Caco-2 (cell line): ENCODE results near the gene MICU2. TPM values are rescaled to one million over a fixed set of nuclear protein-coding genes. Genes with fewer than 3 reads are reported as not detected.
A peak's percentile ranks its signal among the peaks of the same experiment; 100 is the strongest.

ENCODE experiments used
- BruUV-seq: library from RNA; stranded (reverse); fragments of 400-500 nt; replicated peaks from 2 replicates; lab custom pipeline; 2021; lab: Mats Ljungman, UMichigan
- CTCF ChIA-PET: fragments of 300-600 bp; sonication (Branson Sonifier 250); formaldehyde crosslinking; loops from one replicate; lab custom pipeline; 2022; ENCODE audit warnings: antibody characterized with exemption; lab: Charles Lee
- POLR2A ChIA-PET: fragments of 300-600 bp; sonication (Branson Sonifier 250); formaldehyde crosslinking; loops from one replicate; lab custom pipeline; 2022; ENCODE audit warnings: antibody characterized with exemption; lab: Charles Lee
- DNase-seq, 2 experiments: peaks; one replicate each; pipeline versions ENCODE4 v3.0.0 to v3.0.0-alpha.2; 2020 to 2022
- H3K27me3 ChIP-seq: replicated peaks from 2 replicates; pipeline ENCODE4 v1.6.0; 2011; ENCODE audit warnings: low read length; ENCODE audit not compliant: control insufficient read depth, insufficient read depth
- H3K36me3 ChIP-seq: 2 replicates; pipeline ENCODE4 v1.5.1; 2011; ENCODE audit warnings: low read length; ENCODE audit not compliant: control insufficient read depth, insufficient read depth
- H3K4me1 ChIP-seq: fragments of 250-450 bp; sonication (Bioruptor Pico); 2 replicates; pipeline ENCODE4 v1.5.1; 2020; ENCODE audit warnings: mild to moderate bottlenecking
- H3K4me3 ChIP-seq: 2 replicates; pipeline ENCODE4 v1.5.1; 2011; ENCODE audit warnings: low read depth, mild to moderate bottlenecking, control low read depth, low read length
- H3K9me3 ChIP-seq: fragments of 250-450 bp; sonication (Bioruptor Pico); 2 replicates; pipeline ENCODE4 v1.5.1; 2020; ENCODE audit warnings: mild to moderate bottlenecking, moderate library complexity
- H3K27ac Mint-ChIP-seq: one replicate; pipeline ENCODE4 v1.8.0; 2022; ENCODE audit warnings: mixed read lengths; ENCODE audit not compliant: unreplicated experiment
- H3K27me3 Mint-ChIP-seq: one replicate; pipeline ENCODE4 v1.8.0; 2022; ENCODE audit warnings: mixed read lengths; ENCODE audit not compliant: insufficient read depth, unreplicated experiment
- H3K36me3 Mint-ChIP-seq: one replicate; pipeline ENCODE4 v1.8.0; 2022; ENCODE audit warnings: mild to moderate bottlenecking, mixed read lengths; ENCODE audit not compliant: insufficient read depth, unreplicated experiment
- H3K4me1 Mint-ChIP-seq: one replicate; pipeline ENCODE4 v1.8.0; 2022; ENCODE audit warnings: low read depth, mixed read lengths; ENCODE audit not compliant: unreplicated experiment
- H3K4me3 Mint-ChIP-seq: one replicate; pipeline ENCODE4 v1.8.0; 2022; ENCODE audit warnings: mild to moderate bottlenecking, moderate library complexity, mixed read lengths; ENCODE audit not compliant: unreplicated experiment
- H3K9me3 Mint-ChIP-seq: one replicate; pipeline ENCODE4 v1.8.0; 2022; ENCODE audit warnings: mixed read lengths; ENCODE audit not compliant: unreplicated experiment
- CTCF ChIP-seq, 2 experiments: fragments of 200-600 bp in 1 of 2; IDR thresholded peaks; 1 replicate in 1 of 2; 2 replicates in 1 of 2; pipeline versions ENCODE4 v1.5.1 to v1.8.0; 2011 to 2022; ENCODE audit warnings: antibody characterized with exemption in 1 of 2, control low read depth in 1 of 2, inconsistent platforms in 1 of 2, low read depth in 1 of 2, low read length in 1 of 2, mild to moderate bottlenecking in 1 of 2, moderate library complexity in 1 of 2; ENCODE audit not compliant: insufficient read depth in 1 of 2, severe bottlenecking in 1 of 2, unreplicated experiment in 1 of 2
- intact Hi-C: fragments of 100-400 bp; cut with micrococcal nuclease; formaldehyde crosslinking; loops from one replicate; pipeline ENCODE4 v1.10.0; 2022; ENCODE audit not compliant: unreplicated experiment
- total RNA-seq: library from RNA; stranded (reverse); gene quantifications from 2 replicates; pipeline ENCODE4 v1.2.3, GENCODE V29; 2022

The MICU2 gene
- total RNA-seq, 1 experiment from 2014 or later, result 43.1 TPM

GRCh38 chr13:21450936-21451335 lies 153.0 kb downstream of the MICU2 start:
- no peaks in the 10 kb centered on the region for H3K9me3 ChIP-seq
- BruUV-seq, result no TSS peak

DNA sequence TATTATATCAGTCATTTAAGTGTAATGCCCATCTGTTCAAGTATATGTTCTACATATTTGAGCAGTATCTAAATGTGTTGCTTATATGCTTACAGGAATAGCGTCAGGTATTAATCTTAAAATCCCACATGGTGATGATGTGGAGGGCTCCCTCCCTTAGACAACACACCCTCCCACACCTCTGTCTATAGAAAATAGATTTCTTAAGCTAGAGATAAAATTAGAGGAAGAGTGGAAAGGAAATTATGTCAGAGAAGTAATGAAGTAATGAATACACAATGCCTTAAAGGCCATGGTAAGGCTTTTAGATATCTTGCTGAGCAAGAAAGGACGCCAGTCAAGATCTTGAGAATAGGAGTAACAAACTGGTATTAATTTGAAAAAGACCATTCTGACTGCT lies 157.3 kb downstream of the MICU2 start:
- no peaks in the 10 kb centered on the region; the same call in 1 of the 2 replicates for H3K36me3 ChIP-seq
- no peaks in the 10 kb centered on the region for H3K4me1 ChIP-seq
- no peak for TF ChIP-seq CTCF (IDR thresholded peaks at IDR 0.05; ENCODE audit: insufficient read depth in 1 of 2, low read depth in 1 of 2, low read length in 1 of 2, severe bottlenecking in 1 of 2, unreplicated experiment in 1 of 2)
- intact Hi-C loops, result no loop called here
- POLR2A ChIA-PET, result no interaction called here
- no peaks in the 10 kb centered on the region for H3K27me3 ChIP-seq
- no peaks in the 10 kb centered on the region for H3K27me3 Mint-ChIP-seq
- H3K27ac Mint-ChIP-seq, result peak overlapping the region; percentile 3
- no peaks in the 10 kb centered on the region for H3K4me1 Mint-ChIP-seq
- no peak for DNase-seq
- peaks cover 14% of the 10 kb centered on the region for H3K36me3 Mint-ChIP-seq
- H3K9me3 ChIP-seq, result no peaks in the 10 kb centered on the region; the same call in 1 of the 2 replicates
- no peak overlapping the region for H3K4me3 ChIP-seq
- no TSS peak for BruUV-seq
- CTCF ChIA-PET, result no interaction called here
- peaks cover 6% of the 10 kb centered on the region for H3K9me3 Mint-ChIP-seq
- no peak overlapping the region for H3K4me3 Mint-ChIP-seq

More at GRCh38 chr13:21450936-21451335, 153.0 kb downstream of the MICU2 start:
- TF ChIP-seq CTCF (IDR thresholded peaks at IDR 0.05; ENCODE audit: insufficient read depth in 1 of 2, low read depth in 1 of 2, low read length in 1 of 2, severe bottlenecking in 1 of 2, unreplicated experiment in 1 of 2), result no peak
- Histone ChIP-seq H3K4me3 (no peak overlapping the region), H3K4me1 (0 out of 2 replicates have a peak, but pooled peaks cover 3% of the 10 kb centered on the region), H3K36me3 (no peaks in the 10 kb centered on the region; the same call in 1 of the 2 replicates), H3K27me3 (no peaks in the 10 kb centered on the region)
- no peaks in the 10 kb centered on the region for H3K4me1 Mint-ChIP-seq
- ChIA-PET CTCF (no interaction called here), POLR2A (no interaction called here)
- H3K27me3 Mint-ChIP-seq, result no peaks in the 10 kb centered on the region
- H3K36me3 Mint-ChIP-seq, result peaks cover 7% of the 10 kb centered on the region
- no peak for DNase-seq
- intact Hi-C loops, result no loop called here
- no peak overlapping the region for H3K27ac Mint-ChIP-seq
- peaks cover 9% of the 10 kb centered on the region for H3K9me3 Mint-ChIP-seq
- no peak overlapping the region for H3K4me3 Mint-ChIP-seq

DNA sequence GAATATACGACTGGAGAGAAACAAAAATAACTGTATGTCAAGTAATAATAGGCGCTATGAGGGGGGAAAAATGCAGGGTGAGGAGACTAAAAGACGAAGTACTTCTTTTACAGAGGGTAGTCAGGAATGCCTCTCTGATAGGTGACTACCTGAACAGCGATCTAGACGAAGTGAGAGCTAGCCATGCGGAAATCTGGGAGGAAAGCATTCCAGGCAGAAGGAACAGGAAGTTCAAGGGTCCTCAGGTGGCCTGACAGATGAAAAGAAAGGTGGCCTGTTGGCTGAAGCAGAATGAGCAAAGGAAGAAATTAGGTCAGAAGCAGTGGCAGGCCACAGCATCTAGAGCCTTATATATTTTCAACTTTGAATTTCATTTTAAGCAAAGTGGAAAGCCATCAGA lies 158.2 kb downstream of the MICU2 start:
- ChIA-PET POLR2A (no interaction called here), CTCF (no interaction called here)
- Histone ChIP-seq H3K9me3 (no peaks in the 10 kb centered on the region; the same call in 1 of the 2 replicates), H3K36me3 (no peaks in the 10 kb centered on the region; the same call in 1 of the 2 replicates), H3K4me1 (no peaks in the 10 kb centered on the region), H3K4me3 (no peak overlapping the region), H3K27me3 (no peaks in the 10 kb centered on the region)
- BruUV-seq, result no TSS peak
- no peak for TF ChIP-seq CTCF (IDR thresholded peaks at IDR 0.05; ENCODE audit: insufficient read depth in 1 of 2, low read depth in 1 of 2, low read length in 1 of 2, severe bottlenecking in 1 of 2, unreplicated experiment in 1 of 2)
- intact Hi-C loops, result no loop called here
- peaks cover 14% of the 10 kb centered on the region for H3K36me3 Mint-ChIP-seq
- H3K4me1 Mint-ChIP-seq, result no peaks in the 10 kb centered on the region
- no peak overlapping the region for H3K27ac Mint-ChIP-seq
- H3K27me3 Mint-ChIP-seq, result no peaks in the 10 kb centered on the region
- peaks cover 9% of the 10 kb centered on the region for H3K9me3 Mint-ChIP-seq
- H3K4me3 Mint-ChIP-seq, result no peak overlapping the region
- no peak for DNase-seq
